Brain pericyte (primary cell): Measurements from ENCODE around the gene SRSF3.
"Not testable (repeated sequence)": the region's sequence is repeated elsewhere in the genome, so short reads cannot be mapped to it uniquely, and the experiment has no call there.

Source experiments
- DNase-seq: peaks from one replicate; pipeline ENCODE4 v3.0.0-alpha.2; 2012; ENCODE audit warnings: low read depth, low spot score

Gene SRSF3

GRCh38 chr6:36594029-36594815 lies at the start of gene SRSF3:
TSS of gene SRSF3 (plus strand) at chr6:36594362. CDS start at chr6:36596763, 2,401 bp downstream.
- DNase-seq, result peak; percentile 93

GRCh38 chr6:36545767-36546307 lies 48.3 kb upstream of the SRSF3 start:
- no peak for DNase-seq

GRCh38 chr6:36546308-36546919 lies 47.7 kb upstream of the SRSF3 start:
- no peak for DNase-seq

DNA sequence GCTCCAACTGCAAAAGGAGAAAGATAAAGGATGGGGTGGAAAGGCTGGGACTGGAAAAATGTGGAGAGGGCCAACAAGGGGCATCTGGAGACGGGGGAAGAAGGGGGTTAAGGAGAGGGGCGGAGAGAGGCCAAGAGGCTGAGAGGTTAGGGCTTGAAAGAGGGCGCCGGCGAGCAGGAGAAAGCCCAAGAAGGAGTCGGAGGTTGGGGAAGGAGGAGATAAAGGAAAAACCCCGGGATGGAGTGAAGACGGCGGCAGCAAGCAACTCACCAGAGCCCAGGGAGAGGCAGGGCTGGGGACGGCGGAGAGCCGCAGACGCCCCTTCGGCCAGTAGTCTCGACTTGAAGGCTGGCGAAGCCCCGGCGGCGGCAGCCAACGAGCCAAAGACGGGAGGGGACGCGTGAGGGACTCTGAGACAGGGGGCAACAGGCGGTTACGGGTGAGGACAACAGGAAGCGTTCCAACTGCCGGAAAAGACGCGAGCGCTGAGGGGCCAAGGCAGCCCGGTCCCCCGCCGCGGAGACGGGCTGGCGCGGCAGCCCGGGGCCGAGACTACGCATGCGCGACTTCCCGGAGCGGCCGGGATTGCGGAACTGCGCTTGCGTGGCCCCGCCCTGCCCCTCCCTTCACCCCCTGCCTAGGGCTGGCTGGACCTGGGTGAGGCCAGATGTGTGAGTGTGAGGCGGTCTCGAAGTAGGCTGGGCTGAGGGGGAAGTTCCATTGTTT lies 47.1 kb upstream of the SRSF3 start, which contains the start of gene STK38:
TSS of gene STK38 (minus strand) at position 560 of the 726 bp plus-strand sequence. CDS start 7,277 bp downstream, outside the sequence.
- DNase-seq, result peak; percentile 57

DNA sequence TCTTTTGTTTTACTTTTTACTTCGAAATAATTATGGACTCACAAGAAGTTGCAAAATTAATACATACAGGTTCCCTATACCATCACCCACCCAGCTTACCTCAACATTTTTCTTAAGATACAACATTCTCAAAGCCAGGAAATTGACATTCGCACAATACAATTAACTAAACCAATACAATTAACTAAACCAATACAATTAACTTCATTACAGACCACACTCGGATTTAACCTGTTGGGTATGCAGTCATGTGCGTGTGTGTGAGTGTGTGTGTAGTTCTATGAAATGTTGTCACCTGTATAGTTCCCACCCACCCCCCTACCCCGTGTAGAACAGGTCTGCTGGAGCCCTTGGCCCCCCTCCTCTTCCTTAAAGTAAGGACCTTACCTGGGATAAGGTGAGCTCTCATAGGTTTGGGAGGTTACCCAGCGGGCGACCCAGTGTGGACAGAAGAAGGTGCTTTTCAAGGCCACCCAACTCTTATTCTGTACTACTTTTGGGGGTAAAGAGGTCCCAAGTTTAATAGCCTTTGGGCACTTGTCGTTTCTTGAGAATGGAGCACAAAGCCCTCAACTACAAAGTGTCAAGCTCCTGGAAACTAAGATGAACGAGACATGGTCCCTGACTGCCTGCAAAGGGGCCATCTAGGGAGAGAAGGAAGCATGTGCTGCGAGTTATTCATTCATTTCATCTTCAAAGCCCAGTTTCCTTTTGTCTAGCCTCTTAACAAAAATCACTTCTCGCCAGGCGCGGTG lies 46.3 kb upstream of the SRSF3 start:
- DNase-seq, result no peak

DNA sequence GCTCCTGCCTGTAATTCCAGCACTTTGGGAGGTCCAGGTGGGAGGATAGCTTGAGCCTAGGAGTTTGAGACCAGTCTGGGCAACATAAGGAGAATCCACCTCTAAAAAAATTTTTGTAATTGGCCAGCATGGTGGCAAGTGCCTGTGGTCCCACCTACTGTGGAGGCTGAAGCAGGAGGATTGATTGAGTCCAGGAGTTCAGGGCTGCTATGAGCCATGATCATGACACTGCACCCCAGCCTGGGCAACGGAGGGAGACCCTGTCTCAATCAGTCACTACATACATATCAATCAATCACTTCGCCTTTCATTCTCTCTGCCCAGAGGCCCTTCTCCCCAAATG lies 45.8 kb upstream of the SRSF3 start:
- DNase-seq, result no peak

- no peak for DNase-seq
Measured at GRCh38 chr6:36550473-36551000, 43.6 kb upstream of the SRSF3 start.

GRCh38 chr6:36555750-36556252 lies 38.4 kb upstream of the SRSF3 start:
- DNase-seq, result no peak

DNA sequence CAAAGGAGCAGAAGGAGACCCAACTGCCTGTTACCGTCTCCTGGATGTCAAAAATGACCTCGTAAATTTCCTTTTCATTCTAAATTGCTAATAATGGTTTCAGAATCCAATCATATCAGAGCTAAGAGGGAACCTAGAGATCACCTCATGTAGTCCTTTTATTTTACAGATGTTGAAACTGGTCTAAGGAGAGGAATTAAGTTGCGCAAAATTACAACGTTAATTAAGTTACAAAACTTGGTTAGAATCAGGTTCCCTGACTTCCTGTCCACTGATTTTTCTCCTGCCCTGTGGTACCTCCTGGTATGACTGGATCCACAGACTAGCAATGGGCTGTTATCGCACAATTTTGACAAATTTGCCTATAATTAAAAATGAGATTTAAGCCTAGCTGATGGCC lies 37.9 kb upstream of the SRSF3 start:
- DNase-seq, result no peak

GRCh38 chr6:36559011-36559793 lies 35.0 kb upstream of the SRSF3 start:
- no peak for DNase-seq

DNA sequence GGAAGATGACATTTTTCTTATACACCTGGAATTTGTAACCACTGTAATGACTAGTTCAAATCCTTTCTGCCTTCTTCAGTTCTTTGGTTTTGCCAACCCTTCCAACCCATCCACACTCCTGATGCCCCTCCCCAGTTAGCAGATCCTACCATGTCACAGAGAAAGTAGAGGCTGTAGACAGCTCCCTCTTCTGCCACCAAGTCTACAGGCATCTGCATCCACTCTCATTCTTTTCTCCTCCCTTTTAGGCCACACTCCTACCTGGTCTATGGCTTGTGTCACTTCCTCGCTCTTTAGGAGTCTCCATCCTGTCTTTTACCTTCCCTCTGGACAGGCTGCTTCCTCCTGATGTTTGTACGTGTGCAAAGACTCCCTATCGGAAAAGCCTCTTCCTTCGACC lies 33.3 kb upstream of the SRSF3 start:
- no peak for DNase-seq

DNA sequence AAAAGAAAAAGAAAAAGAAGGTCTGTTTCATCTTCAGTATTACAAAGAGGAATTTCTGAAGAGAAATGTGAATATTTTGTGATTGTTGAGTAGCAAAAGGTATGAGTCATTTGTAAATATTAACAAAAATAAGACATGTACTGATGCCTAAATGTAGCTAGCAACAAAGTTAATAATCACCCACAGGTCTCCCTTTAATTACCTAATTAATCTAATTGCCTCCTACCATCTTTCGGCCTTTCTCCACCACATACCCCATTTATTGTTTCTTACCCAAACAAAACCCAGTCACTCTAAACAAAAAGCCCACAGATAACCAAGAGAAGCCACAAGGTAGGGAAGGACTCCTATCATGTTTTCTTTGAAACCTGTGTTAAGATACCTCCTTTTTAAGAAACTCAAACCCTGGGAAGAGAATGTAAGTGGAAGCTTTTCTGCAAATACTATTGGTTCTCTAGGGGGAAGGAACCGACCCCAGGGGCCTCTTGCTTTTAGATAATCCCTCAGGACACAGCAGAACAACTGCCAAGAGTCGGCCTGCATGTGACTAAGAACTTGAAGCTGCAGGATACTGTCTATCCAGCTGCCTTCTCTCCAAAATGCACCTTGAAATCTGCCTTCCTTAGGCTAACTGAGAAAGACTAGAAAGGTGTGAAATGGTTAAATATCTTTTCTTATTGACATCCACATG lies 30.8 kb upstream of the SRSF3 start:
- DNase-seq, result no peak

DNA sequence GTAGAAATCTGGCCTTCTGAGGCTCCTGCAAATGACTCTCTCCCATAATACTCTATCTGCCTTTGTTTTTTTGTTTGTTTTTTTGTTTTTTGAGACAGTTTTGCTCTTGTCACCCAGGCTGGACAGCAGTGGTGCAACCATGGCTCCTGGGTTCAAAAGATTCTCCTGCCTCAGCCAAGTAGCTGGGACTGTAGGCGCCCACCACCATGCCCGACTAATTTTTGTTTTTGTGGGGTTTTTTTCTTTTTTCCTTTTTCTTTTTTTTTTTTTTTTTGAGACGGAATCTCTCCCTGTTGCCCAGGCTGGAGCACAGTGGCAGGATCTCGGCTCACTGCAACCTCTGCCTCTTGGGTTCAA lies 30.3 kb upstream of the SRSF3 start:
- DNase-seq, result no peak

- no peak for DNase-seq
Measured at GRCh38 chr6:36566418-36566905, 27.7 kb upstream of the SRSF3 start.

- no peak for DNase-seq
Measured at GRCh38 chr6:36570264-36570663, 23.9 kb upstream of the SRSF3 start.

GRCh38 chr6:36571122-36572043 lies 22.8 kb upstream of the SRSF3 start:
- DNase-seq, result no peak

DNA sequence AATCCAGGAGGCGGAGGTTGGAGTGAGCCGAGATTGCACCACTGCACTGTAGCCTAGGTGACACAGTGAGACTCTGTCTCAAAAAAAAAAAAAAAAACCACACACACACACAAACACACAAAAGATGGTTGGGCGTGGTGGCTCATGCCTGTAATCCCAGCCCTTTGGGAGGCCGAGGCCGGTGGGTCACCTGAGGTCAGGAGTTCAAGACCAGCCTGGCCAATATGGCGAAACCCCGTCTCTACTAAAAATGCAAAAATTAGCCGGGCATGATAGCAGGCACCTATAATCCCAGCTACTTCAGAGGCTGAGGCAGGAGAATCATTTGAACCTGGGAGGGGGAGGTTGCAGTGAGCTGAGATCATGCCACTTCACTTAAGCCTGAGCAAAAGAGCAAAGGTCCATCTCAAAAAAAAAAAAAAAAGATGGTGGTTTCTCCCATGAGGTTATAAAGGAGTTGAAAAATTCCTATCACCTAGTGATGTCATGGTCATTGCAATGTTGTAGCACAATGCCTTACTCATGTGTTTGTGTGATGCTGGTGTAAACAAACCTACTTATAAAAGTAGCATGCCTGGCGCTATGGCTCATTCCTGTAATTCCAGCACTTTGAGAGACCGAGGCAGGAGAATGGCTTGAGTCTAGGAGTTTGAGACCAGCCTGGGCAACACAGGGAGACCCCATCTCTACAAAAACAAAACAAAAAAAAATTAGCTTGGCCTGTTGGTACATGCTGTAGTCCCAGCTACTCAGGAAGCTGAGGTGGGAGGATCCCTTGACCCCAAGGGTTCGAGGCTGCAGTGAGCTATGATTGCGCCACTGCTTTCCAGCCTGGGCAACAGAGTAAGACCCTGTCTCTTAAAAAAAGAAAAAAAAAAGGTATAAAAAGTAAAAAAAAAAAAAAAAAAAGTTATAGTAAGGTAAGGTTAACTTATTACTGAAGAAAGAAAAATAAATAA lies 21.5 kb upstream of the SRSF3 start:
- not testable (repeated sequence) for DNase-seq
